DMS114 treated with DMSO at 0.1 percent for 48 hours (cell line): Measurements from ENCODE around the gene TRPV3.
"Not testable (repeated sequence)": the region's sequence is repeated elsewhere in the genome, so short reads cannot be mapped to it uniquely, and the experiment has no call there.

Source experiments
- DNase-seq: peaks from one replicate; lab custom pipeline; 2025; ENCODE audit not compliant: unreplicated experiment; lab: John Stamatoyannopoulos, UW

TRPV3 gene

GRCh38 chr17:3475812-3476610, 81.6 kb downstream of the TRPV3 start, which contains the start of gene ASPA:
Gene ASPA (plus strand): TSS chr17:3475997. CDS start chr17:3476160, 163 bp downstream.
- DNase-seq: no peak

- no peak for DNase-seq
Measured at GRCh38 chr17:3475251-3475685, 82.3 kb downstream of the TRPV3 start.

DNA sequence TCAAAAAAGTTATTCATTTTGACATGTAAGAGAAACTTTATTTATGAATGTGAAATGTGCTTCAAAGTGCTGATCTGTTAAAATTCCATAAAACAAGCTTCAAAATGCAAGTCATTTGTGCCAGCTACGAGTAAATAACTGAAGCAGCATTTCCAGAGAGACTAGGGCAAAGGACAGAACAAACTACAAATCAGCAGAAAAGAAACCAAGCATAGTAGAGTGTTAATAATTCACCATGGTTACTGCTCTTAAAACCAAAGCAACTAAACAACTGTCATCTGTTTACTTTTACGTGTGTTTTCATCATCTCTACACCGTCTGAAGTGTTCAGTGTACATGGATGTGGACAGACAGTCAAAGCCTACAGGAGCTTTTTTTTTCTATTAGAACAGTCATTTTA, 83.4 kb downstream of the TRPV3 start:
- DNase-seq: no peak

DNA sequence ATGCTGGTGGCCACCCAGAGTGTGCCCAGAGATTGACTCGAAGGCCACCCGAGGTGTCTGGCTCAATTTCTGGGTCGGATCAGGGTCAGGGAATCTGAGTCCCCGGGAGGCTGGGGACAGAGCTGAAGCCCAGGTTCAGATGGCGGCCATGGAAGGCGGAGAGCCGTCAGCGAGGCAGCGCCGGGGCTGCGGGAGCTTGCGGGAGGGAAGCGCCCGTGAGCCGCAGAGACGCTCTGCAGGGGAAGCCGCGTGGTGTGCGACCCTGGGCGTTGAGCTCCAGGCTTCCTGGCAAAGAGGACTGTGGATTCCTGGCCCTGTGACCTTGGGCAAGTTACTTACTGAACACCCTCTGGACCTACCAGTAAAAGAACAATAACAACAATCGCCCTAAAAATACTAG, 85.5 kb downstream of the TRPV3 start:
- DNase-seq: no peak

DNA sequence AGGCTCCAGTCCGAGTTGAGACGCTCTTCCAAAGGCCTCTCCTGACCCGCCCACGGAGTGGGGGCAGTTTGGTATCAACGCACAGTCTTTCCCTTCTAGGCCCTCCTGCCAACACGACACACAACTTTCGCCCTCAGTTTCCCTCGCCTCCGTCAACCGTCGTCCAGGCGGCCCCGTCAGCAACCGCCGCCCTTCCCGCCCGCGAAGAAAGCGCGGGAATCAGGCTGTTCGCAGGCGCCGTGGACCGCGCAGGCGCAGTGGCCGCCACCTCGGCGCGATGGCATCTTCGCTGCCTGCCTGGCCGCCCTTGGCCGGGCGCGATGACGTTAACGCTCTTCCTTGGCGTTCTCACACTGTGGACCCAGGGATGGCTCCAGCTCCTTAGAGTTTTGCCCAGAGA, 86.0 kb downstream of the TRPV3 start, which contains the start of gene SPATA22:
TSS of gene SPATA22 (minus strand) at position 221 of the 400 bp plus-strand sequence. CDS start 2,494 bp downstream, outside the sequence.
- no peak for DNase-seq

DNA sequence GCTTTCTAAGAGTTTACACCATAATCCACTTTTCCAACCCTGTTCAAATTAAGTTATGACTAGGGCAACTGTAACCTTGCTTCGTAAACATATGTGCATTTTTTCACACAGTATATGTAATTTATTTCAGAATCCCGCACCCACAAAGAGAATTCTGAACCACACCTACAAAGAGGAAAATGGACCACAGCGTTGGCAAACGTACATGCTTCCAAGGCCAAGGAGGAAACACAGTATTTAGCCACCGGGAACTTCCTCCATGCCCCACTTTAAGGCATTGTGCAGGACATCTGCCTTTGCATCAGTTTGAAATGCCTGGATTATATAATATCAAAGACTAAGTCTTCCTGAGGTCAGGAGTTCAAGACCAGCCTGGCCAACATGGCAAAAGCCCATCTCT, 88.1 kb downstream of the TRPV3 start:
- no peak for DNase-seq

- not testable (repeated sequence) for DNase-seq
Measured at GRCh38 chr17:3466355-3466754, 91.3 kb downstream of the TRPV3 start.
